Stimulated activated CD8-positive, alpha-beta memory T cell treated with anti-CD3 and anti-CD28 coated beads, Interleukin-12 subunit alpha, Interleukin-12 subunit beta, amount 100 ng/mL, for 24 hours (primary cell): ENCODE measurements around the gene GLT6D1.

Experiments used
- DNase-seq: peaks from one replicate; pipeline ENCODE4 v3.0.0-alpha.2; 2020; ENCODE audit errors: extremely low read depth

Gene GLT6D1

DNA sequence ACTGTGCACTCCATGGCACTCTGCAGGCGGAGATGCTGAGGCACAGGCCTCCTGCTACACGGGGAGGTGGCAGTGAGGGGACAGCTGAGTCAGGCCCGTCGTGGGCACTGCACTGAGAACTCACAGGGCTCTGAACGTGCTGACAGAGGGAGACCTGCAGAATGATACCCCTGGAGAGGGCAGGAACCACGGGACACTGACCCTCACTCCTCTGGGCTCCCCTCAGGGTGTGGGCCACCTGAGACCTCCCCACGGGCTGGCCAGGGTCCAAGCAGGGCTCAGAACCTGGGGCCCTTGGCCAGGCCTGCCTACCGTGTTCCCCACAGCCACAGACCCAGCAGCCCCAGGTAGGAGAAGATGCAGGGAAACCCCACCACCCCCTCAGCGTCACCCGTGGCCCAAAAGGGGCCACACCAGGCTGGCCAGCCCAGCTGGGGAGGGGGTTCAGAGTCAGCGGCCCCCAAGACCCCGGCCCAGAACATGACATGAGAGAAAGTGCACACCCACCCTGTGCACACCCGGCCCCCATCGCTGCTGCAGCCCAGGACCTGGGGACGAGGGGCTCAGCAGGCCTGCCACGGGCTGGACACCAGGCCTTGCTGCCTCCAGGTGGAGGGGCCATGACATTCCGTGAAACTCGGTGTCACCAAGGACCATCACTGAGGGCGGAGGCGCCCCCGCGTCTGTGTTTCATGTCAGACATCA, 30.9 kb downstream of the GLT6D1 start:
- no peak for DNase-seq

DNA sequence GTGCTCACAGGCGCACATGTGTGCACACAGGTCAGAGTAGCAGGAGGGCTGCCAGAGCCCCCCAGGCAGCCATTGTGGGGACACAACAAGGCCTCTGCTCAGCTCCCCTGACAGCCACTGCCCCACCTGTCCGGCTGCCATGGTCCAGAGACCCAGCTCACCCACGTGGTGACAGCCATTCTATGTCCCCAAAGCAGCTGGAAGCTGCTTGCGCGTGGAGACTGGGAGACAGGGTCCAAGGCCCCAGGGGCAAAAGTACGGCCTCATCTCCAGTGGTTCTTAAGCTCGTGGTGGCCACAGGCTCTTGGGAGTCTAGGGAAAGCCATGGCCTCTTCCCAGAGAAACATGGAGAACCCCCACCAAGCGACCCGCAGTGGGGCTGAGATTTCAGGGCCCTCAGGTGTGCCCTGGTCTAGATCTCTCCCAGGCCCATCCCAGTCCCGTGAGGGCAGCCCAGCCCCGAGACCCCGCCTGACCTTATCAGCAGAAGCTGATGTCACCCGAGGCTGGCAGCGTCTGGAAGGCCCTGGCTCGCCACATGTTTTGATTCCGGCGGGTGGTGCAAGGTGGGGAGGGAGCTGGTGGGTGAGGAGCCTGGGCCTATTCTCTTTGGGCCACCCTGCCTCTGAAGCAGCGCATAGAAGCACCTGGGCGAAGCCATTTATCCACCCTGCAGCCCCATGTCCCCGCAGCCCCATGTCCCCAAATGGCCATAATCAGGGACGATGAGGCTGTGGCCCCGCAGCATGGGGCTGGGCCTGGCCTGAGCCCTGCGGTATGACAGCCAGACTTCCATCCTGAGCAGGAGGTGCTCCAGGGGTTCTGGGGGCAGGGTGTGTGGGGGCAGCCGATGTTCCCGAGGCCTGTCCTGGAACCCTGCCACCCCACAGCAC, 31.7 kb downstream of the GLT6D1 start:
- no peak for DNase-seq

DNA sequence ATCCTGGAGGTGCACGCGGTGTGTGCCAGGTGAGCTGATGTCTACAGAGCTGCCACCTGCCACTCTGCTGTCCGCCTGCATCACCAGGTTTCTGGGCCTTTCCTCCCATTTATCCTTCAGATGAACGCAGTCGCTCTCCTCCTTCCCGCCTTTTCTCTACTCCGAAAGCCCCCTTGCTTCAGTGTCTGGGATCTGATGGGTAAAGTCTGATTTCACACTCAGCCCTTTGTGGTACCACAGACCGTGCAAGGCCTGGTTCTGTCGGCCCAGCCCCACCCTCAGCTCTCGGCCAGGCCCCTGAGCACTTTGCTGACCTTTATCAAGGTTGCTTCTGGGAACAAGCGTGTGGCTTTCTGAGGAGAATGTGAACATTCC, 32.5 kb downstream of the GLT6D1 start:
- DNase-seq, result no peak

DNA sequence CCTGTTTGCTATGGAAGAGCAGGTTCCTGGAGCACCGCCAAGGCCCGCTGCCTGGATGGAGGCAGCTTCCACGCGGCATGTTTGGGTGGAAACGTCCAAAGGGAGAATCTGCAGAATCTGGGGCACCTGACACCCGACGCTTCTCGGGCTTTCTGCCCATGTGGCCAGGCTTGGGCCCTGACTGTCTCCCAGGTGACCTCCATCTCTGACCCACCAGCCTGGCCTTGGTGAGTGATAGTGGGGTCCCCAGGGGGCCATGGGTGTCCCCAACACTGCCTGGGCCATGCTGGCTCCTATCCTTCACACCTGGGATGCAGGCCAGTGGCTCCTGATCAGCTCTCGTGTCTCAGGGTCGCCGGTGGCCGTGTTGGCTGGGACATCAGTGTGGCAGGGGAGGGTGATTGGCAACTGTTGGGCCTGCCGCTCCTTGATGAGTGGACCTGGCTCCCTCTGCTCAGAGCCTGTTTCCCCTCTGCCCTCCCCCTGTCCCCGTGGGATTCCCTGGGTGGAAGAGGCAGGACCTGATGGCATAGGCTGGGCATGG, 34.0 kb downstream of the GLT6D1 start:
- no peak for DNase-seq

DNA sequence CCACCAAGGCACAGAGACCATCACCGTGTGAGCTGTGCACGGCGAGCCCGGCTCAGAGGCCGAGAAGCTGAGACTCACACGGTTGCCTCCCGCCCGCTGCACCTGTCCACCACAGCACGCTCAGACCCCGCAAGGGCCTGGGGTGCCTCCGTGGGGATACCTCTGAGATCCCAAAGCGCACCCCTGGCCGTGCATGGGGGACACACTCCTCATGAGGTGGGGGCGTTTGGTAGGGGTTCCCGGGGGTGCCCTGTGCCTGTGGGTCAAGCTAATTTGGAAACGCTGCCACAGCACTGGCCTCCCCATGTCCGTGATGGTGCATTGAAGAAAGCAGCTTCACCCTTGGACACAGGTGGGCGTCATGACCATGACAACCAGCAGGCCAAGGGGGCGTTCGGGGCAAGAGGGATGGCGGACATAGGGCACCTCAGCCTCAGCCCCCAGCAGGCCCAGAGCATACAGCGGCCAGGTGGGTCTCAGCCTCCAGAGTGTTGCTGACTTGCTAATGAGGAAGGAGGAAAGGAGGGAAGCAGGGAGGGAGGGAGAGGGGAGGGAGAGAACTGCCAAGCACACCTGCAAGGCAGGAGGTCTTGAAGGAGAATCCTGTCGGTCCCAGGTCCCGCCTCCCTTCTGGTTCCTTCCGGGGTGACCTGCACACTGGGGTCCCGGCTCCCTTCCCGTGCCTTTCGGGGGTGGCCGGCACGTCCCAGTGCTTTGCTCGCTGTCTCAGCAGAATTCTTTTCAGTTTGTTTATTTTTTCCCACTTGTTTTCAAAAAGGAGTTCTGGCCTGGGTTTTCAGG, 34.7 kb downstream of the GLT6D1 start:
- no peak for DNase-seq

DNA sequence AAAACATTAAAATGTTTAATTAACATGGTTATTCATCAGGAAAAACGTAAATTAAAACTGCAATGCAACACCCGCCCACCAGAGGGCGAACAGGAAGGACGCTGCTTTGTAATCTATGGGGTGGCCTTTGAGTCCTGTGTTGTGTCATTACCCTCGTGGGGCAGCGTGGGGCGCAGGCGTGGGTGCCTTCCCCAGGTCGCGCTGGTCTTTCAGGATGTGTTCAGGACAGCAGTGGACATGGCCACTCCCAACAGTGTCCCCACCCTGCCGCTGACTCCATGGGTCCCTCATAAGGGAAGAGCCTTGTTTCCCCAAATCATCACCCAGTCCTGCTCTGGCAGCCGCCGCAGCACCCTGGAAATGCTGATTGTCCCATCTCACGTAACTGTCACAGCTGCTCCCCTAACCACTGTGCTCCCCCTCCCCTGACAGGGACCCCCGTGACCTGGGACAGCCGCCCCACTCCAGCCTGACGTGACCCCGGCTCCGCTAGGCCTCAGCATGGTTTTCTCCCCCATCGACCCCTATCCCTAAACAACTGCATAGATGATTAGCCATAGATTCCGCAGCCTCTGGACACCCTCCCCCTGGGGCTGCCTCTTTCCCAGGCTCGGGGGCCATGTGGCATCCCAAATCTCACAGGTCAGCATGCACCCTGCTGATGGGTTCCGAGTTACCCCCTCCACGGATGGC, 36.4 kb downstream of the GLT6D1 start:
- DNase-seq, result no peak

DNA sequence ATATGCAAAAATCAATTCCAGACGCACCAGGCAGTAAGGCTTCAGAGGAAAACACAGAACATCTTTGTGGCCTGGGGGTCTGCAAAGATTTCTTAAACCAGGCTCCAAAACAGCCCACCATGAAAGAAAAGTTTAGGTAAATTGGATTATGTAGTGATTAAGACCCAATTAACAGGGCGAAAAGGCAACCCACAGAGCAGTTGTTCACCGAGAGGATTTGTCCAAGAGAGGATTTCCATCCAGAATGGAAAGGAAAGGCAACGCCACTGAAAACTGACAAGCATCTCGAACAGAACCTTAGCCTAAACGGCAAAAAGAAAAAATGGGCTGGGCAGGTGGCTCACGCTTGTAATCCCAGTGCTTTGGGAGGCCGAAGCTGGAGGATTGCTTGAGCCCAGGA, 37.4 kb downstream of the GLT6D1 start:
- no peak for DNase-seq

DNA sequence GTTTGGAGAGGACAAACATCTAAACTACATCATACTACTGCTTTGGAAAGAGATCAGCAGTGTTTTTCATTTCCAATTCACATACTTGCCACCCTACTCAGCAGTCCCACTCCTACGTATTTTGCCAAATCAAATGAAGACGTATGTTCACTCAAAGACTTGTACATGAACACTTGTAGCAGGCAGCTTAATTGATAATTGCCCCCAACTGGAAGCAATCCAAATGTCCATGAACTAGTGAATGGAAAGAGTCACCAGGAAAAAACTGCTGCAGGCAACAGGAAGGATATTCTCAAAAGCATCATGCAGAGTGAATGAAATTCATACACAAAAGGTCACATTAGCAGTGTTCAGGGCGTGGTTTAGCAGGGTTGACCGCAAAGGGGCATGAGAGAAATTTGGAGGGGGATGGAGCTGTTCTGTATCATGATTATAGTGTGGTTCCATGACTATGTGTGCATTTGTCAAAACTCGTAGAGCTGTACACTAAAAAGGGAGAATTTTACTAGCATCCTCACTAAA, 39.0 kb downstream of the GLT6D1 start:
- no peak for DNase-seq

DNA sequence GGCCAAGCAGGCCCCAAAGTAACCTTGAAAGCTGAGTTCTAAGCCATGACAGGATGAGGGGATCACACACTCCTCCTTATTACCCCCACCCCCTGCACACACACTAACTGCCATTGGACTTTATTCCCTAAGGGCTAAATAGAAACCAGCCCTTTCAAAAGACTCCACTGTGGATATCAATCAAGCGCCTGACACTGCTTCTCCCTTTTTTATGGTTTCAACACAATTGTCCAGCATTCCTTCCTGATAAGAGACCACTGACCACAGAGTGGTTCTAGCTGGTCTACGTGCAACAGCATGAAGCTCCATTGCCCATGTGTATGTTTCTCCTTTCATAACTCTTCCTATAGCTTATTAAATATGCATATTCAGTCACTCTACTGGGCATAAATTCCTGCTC, 43.1 kb downstream of the GLT6D1 start:
- DNase-seq, result no peak

DNA sequence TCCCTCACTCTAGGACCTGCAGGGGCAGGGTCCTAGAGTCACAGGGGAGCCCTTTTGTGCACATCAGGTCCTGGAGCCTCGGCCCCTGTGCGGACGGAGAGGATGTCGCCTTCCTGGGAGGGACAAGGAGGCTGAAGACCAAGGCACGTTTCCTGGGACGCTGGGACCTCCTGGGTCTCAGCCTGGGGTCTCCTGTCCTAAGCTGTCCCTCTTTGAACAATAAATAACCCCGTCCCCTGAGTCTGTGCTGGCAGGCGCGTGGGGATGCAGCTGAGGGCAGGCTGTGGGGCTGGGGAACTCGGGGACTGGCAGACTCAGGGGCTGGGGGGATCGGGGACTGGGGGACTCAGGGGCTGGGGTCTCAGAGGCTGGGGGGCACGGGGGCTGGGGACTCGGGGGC, 46.7 kb downstream of the GLT6D1 start:
- DNase-seq, result no peak

DNA sequence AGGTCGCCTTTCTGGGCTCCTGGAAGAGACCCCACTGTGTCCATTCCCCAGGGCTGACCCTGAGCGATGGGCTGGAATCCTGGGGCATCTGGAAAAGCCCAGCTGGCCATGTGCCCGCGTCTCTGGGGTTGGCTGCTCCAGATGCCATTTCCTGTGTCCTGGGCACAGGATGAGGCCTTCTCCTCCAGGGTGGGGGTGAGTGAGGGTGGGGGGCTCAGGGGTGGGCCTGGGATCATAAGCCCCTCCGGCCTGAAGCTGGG, 47.1 kb downstream of the GLT6D1 start:
- no peak for DNase-seq

DNA sequence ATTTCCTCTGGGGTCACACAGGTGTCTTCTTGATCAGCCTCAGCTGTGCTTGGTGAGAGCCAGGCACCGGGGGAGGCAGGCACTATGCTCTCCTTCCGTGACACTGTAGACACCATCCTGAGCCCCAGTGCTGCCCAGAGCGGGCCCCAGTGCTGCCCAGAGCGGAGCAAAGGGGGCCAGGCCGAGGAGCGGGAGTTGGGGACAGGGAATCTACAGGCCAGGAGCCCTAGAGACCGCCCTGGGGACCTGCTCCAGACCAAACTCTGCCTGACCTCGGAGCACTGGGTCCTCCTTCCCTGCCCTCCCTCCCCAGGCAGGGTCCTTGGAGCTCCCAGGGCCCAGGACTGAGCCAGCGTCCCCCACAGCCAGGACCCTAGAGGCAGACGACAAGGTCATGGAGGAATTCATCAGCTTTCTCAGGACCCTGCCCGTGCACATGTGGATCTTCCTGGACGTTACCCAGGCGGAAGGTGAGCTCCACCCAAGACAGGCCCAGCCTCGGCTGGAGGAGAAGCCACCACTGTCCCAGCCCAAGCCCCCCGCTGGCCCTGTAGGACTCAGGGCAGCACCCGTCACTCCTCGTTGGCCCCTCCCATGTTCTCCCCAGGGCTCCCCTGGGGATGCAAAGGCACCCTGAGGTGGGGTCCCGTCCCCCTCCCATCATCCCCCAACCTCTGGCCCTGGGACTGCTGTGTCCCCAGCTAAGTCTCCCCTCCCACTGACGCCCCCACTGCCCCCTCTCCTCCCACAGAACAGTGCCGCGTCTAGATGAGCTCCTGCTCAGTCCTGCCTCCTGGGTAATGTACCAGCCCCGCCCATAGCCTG, 47.6 kb downstream of the GLT6D1 start:
- DNase-seq, result no peak

DNA sequence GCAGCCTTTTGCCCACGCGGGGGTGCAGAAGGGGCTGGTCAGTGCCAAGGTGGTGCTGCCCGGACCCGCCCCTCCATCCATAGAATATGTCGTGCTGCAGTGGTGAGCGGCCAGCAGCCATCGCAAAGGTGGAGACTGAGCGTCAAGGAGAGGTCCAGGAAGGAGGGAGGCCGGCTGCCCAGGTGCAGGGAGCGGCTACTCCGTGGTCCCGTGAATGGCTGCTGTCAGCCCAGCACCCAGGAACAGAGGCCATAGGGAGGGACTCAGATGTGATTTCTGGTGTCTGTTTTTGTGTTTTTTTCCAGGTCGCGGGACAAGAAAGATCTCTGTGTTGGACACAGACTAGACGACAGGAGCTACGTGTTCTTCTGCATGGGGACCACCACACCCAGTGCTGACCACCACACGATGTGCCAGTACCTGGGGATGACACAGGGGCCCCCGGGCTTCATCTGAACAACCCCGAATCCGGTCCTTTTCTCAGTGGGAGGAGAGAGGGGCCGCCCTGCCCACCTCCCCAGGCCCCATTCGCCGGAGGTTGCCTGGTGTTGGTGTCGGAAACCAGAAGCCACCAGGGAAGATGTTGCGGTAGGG, 48.8 kb downstream of the GLT6D1 start:
- DNase-seq, result no peak

DNA sequence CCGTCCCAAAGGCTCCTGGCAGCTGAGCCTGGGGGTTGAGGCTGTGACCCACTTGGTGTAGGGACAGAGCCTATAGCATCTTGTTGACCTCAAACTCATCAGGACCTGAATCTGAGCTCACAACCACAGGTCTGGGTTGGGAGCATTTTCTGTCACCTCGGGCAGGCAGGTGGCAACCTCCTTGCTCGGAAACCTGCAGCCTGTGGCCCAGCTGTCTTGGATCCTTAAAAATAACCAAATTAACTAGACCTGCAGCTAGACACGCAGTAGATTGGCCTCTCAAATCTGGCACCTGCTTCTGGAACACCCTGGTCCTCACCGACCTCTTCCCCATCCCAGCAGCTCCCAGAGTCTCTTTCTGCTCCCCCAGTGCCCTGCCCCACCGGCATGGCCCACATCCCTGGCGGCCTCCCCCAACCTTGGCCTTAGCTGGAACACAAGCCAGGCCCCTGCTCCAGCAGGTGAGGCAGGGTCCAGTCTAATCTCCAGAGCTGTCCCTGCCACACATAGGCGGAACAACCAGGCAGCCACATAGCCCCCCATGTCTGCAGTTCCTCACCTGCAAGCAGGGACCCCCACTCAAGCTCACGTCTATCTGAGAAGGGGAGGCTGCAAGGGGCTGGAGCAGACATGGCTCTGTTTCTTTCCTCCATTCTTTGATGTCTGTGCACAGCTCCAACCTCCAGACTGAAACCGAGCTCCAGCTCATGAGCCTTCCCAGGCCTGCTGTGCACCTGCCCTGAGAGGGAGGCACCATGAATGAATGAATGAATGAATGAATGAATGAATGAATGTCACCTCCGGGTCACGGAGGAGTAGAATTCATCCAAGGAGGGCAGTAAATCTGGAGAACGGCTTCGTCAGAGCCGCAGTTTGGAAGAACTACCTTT, 49.5 kb downstream of the GLT6D1 start:
- DNase-seq, result no peak

DNA sequence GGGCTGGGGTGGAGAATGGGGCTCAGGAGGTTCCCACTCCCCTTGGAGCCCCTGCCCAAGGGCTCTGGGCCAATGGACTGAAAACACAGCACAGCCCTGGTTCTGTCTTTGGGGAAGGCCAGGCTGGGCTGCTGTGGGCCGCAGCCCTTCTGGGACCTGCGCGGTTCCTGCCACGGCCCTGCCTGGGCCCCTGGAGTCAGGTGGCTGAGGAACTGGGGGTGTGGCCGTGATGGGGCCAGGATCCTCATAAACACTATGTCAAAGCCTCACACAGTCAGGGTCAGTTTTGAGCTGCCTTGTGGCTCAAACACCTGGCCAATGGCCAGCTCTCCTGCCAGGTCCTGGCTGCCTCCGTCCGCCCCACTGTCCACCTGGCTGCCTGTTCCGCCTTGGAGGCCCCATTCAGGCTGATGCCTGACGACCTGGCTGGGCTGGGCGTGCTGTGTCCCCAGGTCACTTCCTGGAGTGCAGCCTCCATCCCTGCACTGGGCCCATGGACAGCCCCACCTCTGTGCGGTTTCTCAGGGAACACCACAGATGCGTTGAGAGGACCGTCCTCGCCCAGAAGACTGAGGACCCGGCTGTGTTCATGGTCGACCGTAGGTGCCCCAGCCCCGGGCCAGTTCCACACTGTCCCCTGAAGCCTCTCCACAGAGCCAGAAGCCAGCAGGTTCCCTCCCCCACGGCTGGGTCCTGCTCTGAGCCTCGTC, 50.3 kb downstream of the GLT6D1 start:
- no peak for DNase-seq

DNA sequence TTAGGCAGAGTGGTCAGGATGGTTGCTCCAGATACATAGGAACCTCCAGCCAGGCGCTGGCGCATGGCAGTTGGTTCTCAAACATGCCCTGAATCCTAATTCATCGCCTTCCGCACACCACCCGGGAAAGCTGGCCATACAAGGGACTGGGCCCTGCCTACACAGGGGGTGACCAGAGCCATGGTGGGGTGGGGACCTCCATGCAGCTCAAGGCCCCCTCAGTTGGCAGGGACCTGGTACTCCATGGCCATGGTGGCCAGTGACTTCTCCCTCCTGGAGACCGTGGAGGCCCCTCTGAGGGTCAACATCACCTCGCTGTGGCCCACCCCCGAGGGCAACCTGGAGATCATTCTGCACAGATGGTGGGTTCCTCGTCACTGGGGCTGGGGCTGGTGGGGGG, 51.0 kb downstream of the GLT6D1 start:
- DNase-seq, result no peak

DNA sequence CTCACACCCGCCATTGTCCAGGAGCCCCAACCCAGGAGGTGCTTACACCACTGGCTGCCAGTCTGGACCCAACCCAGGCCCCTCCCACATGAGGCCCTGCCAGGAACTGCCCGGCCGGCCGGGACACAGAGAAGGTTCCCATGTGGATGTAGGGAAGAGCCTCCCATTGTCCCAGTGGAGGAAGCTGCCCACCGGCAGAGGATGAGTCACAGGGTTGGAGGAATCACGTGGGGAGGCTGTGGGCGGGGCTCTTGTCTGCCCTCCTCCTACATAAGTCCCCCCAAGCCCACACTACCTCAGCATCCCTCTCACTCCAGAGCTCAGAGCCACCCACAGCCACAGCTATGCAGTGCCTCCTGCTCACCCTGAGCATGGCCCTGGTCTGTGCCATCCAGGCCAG, 51.7 kb downstream of the GLT6D1 start:
- no peak for DNase-seq

DNA sequence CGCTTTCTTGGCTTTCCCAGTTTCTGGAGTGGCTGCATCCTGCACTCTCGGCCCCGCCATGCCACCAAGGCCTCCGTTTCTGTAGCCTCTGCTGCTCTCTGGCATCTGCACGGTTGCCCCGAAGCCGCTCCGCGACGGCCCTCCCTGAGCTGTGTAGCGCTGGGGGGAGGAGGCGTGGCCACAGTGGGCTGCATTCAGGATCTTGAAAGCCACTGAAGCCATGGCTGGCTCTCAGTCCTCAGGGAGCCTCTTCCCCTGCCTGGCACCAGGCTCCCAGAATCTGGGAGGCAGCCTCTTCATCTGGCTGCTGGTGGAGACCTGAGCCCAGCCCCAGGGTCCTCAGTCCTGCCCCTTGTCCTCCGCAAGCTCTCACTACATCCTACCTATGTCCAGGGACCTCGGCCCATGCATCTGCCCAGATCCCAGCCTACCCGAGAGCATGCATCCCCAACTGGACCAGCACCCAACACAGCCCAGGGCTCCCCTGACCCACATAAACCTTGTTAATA, 52.7 kb downstream of the GLT6D1 start:
- no peak for DNase-seq

DNA sequence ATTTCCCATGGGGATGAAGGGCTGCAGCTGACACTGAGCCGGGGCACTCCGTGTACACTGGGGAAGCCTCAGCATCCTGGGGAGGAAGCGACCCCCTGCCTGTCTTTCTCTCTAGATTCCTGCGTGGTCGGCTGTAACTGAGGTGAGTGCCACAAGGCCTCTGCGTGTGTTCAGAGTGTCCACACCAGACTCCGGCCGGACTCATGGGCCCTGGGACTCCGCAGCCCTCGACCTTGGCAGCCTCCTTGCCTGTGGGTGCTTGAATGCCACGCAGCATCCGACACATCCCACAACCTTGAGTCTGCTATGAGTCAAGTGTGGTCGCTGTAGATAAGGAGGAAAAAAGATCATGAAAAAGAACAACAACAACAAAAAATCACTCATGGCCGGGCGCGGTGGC, 54.4 kb downstream of the GLT6D1 start:
- no peak for DNase-seq
